Neutrophil (primary cell): ENCODE results near the gene SPRTN.

Experiments
- H3K27ac ChIP-seq: fragments of 200-600 bp; sonication (generic); 2 replicates; pipeline ENCODE4 v1.5.1; 2016; ENCODE audit warnings: mild to moderate bottlenecking, moderate library complexity
- H3K27me3 ChIP-seq: fragments of 200-600 bp; sonication (generic); 2 replicates; pipeline ENCODE4 v1.6.0; 2016; ENCODE audit warnings: mild to moderate bottlenecking
- H3K36me3 ChIP-seq: fragments of 200-600 bp; sonication (generic); 2 replicates; pipeline ENCODE4 v1.5.1; 2017
- H3K4me1 ChIP-seq, 2 experiments: fragments of 200-600 bp in 1 of 2; sonication (generic) in 1 of 2; 1 replicate in 1 of 2; 2 replicates in 1 of 2; pipeline versions ENCODE4 v1.5.1 to v1.6.1; 2013 to 2016; ENCODE audit warnings: low read depth in 1 of 2, low read length in 1 of 2, mild to moderate bottlenecking in 1 of 2, moderate library complexity in 1 of 2; ENCODE audit not compliant: control insufficient read depth in 1 of 2, insufficient read depth in 1 of 2
- H3K4me3 ChIP-seq, 2 experiments: fragments of 200-600 bp in 1 of 2; sonication (generic) in 1 of 2; 1 replicate in 1 of 2; 2 replicates in 1 of 2; pipeline ENCODE4 v1.5.1; 2013 to 2016; ENCODE audit warnings: low read depth in 1 of 2, low read length in 1 of 2, mild to moderate bottlenecking in 1 of 2, moderate library complexity in 1 of 2
- H3K9me3 ChIP-seq: fragments of 200-600 bp; sonication (generic); 2 replicates; pipeline ENCODE4 v1.5.1; 2016
- CTCF ChIP-seq: fragments of 200-600 bp; sonication (generic); IDR thresholded peaks from 2 replicates; pipeline ENCODE4 v1.5.1; 2016; ENCODE audit warnings: antibody characterized with exemption

SPRTN gene

GRCh38 chr1:231312432-231312788, 25.7 kb upstream of the SPRTN start:
- H3K36me3 ChIP-seq: no peaks in the 10 kb centered on the region
- no peak overlapping the region for H3K4me3 ChIP-seq
- no peaks in the 10 kb centered on the region for H3K27me3 ChIP-seq
- no peak overlapping the region for H3K27ac ChIP-seq
- no peaks in the 10 kb centered on the region for H3K4me1 ChIP-seq
- no peak for TF ChIP-seq CTCF
- H3K9me3 ChIP-seq: no peaks in the 10 kb centered on the region

GRCh38 chr1:231313661-231314060, 24.4 kb upstream of the SPRTN start:
- no peaks in the 10 kb centered on the region for H3K4me1 ChIP-seq
- no peak overlapping the region for H3K27ac ChIP-seq
- no peaks in the 10 kb centered on the region for H3K27me3 ChIP-seq
- H3K9me3 ChIP-seq: no peaks in the 10 kb centered on the region
- TF ChIP-seq CTCF: no peak
- H3K4me3 ChIP-seq: no peak overlapping the region
- no peaks in the 10 kb centered on the region for H3K36me3 ChIP-seq

GRCh38 chr1:231315887-231316286, 22.2 kb upstream of the SPRTN start:
- no peaks in the 10 kb centered on the region for H3K36me3 ChIP-seq
- no peak overlapping the region for H3K27ac ChIP-seq
- H3K4me3 ChIP-seq: no peak overlapping the region
- H3K9me3 ChIP-seq: no peaks in the 10 kb centered on the region
- no peaks in the 10 kb centered on the region for H3K4me1 ChIP-seq
- peak; percentile 61 for TF ChIP-seq CTCF
- no peaks in the 10 kb centered on the region for H3K27me3 ChIP-seq

DNA sequence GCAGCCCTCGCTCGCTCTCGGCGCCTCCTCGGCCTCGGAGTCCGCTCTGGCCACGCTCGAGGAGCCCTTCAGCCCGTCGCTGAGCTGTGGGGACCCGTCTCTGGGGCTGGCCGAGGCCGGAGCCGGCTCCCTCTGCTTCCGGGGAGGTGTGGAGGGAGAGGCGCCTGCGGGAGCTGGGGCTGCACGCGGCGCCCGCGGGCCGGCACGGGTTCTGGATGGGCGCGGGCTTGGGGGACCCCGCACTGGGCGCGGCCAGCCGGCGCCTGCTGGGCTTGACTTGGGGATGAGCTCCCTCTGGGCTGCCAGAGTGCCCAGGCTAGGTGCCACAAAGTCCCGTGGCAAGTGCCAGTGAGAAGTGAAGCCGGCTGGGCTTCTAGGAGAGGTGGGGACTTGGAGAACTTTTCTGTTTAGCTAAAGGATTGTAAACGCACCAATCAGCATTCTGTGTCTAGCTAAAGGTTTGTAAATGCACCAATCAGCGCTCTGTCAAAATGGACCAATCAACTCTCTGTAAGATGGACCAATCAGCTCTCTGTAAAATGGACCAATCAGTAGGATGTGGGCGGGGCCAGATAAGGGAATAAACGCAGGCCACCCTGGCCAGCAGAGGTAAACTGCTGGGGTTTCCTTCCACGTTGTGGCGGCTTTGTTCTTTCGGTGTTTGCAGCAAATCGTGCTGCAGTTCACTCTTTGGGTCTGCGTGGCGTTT, 20.6 kb upstream of the SPRTN start:
- Histone ChIP-seq H3K27me3 (no peaks in the 10 kb centered on the region), H3K4me1 (no peaks in the 10 kb centered on the region), H3K4me3 (no peak overlapping the region), H3K9me3 (no peaks in the 10 kb centered on the region), H3K36me3 (no peaks in the 10 kb centered on the region), H3K27ac (no peak overlapping the region)
- TF ChIP-seq CTCF: no peak

GRCh38 chr1:231318015-231318355, 20.1 kb upstream of the SPRTN start:
- Histone ChIP-seq H3K27ac (no peak overlapping the region), H3K4me3 (no peak overlapping the region), H3K36me3 (no peaks in the 10 kb centered on the region), H3K4me1 (no peaks in the 10 kb centered on the region), H3K27me3 (no peaks in the 10 kb centered on the region), H3K9me3 (no peaks in the 10 kb centered on the region)
- TF ChIP-seq CTCF: no peak

GRCh38 chr1:231318568-231318967, 19.5 kb upstream of the SPRTN start:
- H3K9me3 ChIP-seq: no peaks in the 10 kb centered on the region
- no peak overlapping the region for H3K4me3 ChIP-seq
- no peaks in the 10 kb centered on the region for H3K36me3 ChIP-seq
- H3K27me3 ChIP-seq: no peaks in the 10 kb centered on the region
- H3K4me1 ChIP-seq: no peaks in the 10 kb centered on the region
- no peak for TF ChIP-seq CTCF
- H3K27ac ChIP-seq: no peak overlapping the region
